IMR-90 (cell line): ENCODE data around the gene MIER2. TPM values are rescaled to one million over a fixed set of nuclear protein-coding genes. Genes with fewer than 3 reads are reported as not detected.
"Not testable (repeated sequence)": the region's sequence is repeated elsewhere in the genome, so short reads cannot be mapped to it uniquely, and the experiment has no call there.

Experiments used
- ATAC-seq: fragments of 200-7000 bp; cut with Tn5 transposase; 2 replicates; pipeline ENCODE4 v1.9.1; 2020; ENCODE audit warnings: low read depth, mild to moderate bottlenecking, moderate library complexity
- BruUV-seq: library from RNA; stranded (reverse); fragments of 400-500 nt; replicated peaks from 2 replicates; lab custom pipeline; 2021; lab: Mats Ljungman, UMichigan
- CTCF ChIA-PET: fragments of 300-600 bp; formaldehyde crosslinking; extraction: SDS; loops from one replicate; lab custom pipeline; 2021; ENCODE audit warnings: antibody characterized with exemption; lab: Yijun Ruan, JAX
- POLR2A ChIA-PET: fragments of 300-600 bp; sonication (Branson Sonifier 250); formaldehyde crosslinking; loops from one replicate; lab custom pipeline; 2022; ENCODE audit warnings: antibody characterized with exemption; ENCODE audit not compliant: unreplicated experiment; lab: Charles Lee
- DNase-seq: peaks from one replicate; pipeline ENCODE4 v3.0.0; 2013
- H2AFZ ChIP-seq: replicated peaks from 2 replicates; pipeline ENCODE3; 2013; ENCODE audit warnings: low read length, mild to moderate bottlenecking; ENCODE audit not compliant: poor library complexity
- H2AK5ac ChIP-seq: 2 replicates; pipeline ENCODE4 v1.6.1; 2013; ENCODE audit warnings: low read depth, low read length, inconsistent platforms
- H2AK9ac ChIP-seq: replicated peaks from 2 replicates; pipeline ENCODE3; 2013; ENCODE audit warnings: mild to moderate bottlenecking, low read depth, low read length, moderate library complexity; ENCODE audit not compliant: poor library complexity
- H2BK120ac ChIP-seq: 2 replicates; pipeline ENCODE4 v1.6.1; 2013; ENCODE audit warnings: low read depth, low read length, inconsistent platforms
- H2BK15ac ChIP-seq: 3 replicates; pipeline ENCODE4 v1.6.1; 2013; ENCODE audit warnings: low read depth, low read length, inconsistent platforms
- H2BK20ac ChIP-seq: 2 replicates; pipeline ENCODE4 v1.6.1; 2013; ENCODE audit warnings: low read depth, mild to moderate bottlenecking, inconsistent platforms, low read length, moderate library complexity
- H2BK5ac ChIP-seq: 2 replicates; pipeline ENCODE4 v1.6.1; 2013; ENCODE audit warnings: mild to moderate bottlenecking, low read depth, low read length, inconsistent platforms; ENCODE audit not compliant: poor library complexity, severe bottlenecking
- H3K14ac ChIP-seq: replicated peaks from 2 replicates; pipeline ENCODE4 v1.6.1; 2013; ENCODE audit warnings: low read depth, low read length, inconsistent platforms
- H3K18ac ChIP-seq: 2 replicates; pipeline ENCODE4 v1.6.1; 2013; ENCODE audit warnings: low read depth, low read length, control low read depth
- H3K23ac ChIP-seq: 2 replicates; pipeline ENCODE4 v1.6.1; 2013; ENCODE audit warnings: low read depth, low read length, inconsistent platforms
- H3K27ac ChIP-seq: 2 replicates; pipeline ENCODE4 v1.5.1; 2013; ENCODE audit warnings: mild to moderate bottlenecking, control low read depth, low read length; ENCODE audit not compliant: insufficient read depth
- H3K27me3 ChIP-seq: 2 replicates; pipeline ENCODE4 v1.6.1; 2013; ENCODE audit warnings: low read length; ENCODE audit not compliant: control insufficient read depth, insufficient read depth
- H3K36me3 ChIP-seq: 2 replicates; pipeline ENCODE4 v1.6.1; 2013; ENCODE audit warnings: low read length, mixed read lengths; ENCODE audit not compliant: control insufficient read depth, insufficient read depth
- H3K4ac ChIP-seq: 2 replicates; pipeline ENCODE4 v1.6.1; 2013; ENCODE audit warnings: low read depth, low read length, inconsistent platforms
- H3K4me1 ChIP-seq: 2 replicates; pipeline ENCODE4 v1.6.1; 2013; ENCODE audit warnings: low read length, mixed read lengths; ENCODE audit not compliant: control insufficient read depth, insufficient read depth
- H3K4me2 ChIP-seq: 2 replicates; pipeline ENCODE4 v1.6.1; 2013; ENCODE audit warnings: low read depth, mild to moderate bottlenecking, control low read depth, low read length, moderate library complexity
- H3K4me3 ChIP-seq: 2 replicates; pipeline ENCODE4 v1.5.1; 2013; ENCODE audit warnings: low read depth, mild to moderate bottlenecking, control low read depth, low read length, moderate library complexity; ENCODE audit not compliant: insufficient read depth
- H3K56ac ChIP-seq: 2 replicates; pipeline ENCODE4 v1.6.1; 2013; ENCODE audit warnings: low read length, inconsistent platforms; ENCODE audit not compliant: insufficient read depth; ENCODE audit errors: extremely low read depth
- H3K79me1 ChIP-seq, 2 experiments: 2 replicates each; pipeline ENCODE4 v1.6.1; 2013; ENCODE audit warnings: low read length in 2 of 2, inconsistent platforms in 1 of 2, low read depth in 1 of 2
- H3K9ac ChIP-seq: 2 replicates; pipeline ENCODE4 v1.6.1; 2013; ENCODE audit warnings: low read depth, low read length, control low read depth
- H3K9me1 ChIP-seq: 2 replicates; pipeline ENCODE4 v1.6.1; 2013; ENCODE audit warnings: low read length, inconsistent platforms; ENCODE audit not compliant: insufficient read depth
- H3K9me3 ChIP-seq: 2 replicates; pipeline ENCODE4 v1.6.1; 2013; ENCODE audit warnings: low read length; ENCODE audit not compliant: control insufficient read depth, insufficient read depth
- H4K20me1 ChIP-seq: 2 replicates; pipeline ENCODE4 v1.6.1; 2013; ENCODE audit warnings: low read length, inconsistent platforms; ENCODE audit not compliant: insufficient read depth
- H4K5ac ChIP-seq: 2 replicates; pipeline ENCODE4 v1.6.1; 2013; ENCODE audit warnings: mild to moderate bottlenecking, low read depth, low read length, control low read depth
- H4K8ac ChIP-seq, 2 experiments: 2 replicates each; pipeline ENCODE4 v1.6.1; 2013; ENCODE audit warnings: low read depth in 2 of 2, low read length in 2 of 2, control low read depth in 1 of 2, inconsistent platforms in 1 of 2
- H4K91ac ChIP-seq: 2 replicates; pipeline ENCODE4 v1.6.1; 2013; ENCODE audit warnings: low read depth, low read length, inconsistent platforms; ENCODE audit not compliant: insufficient read depth
- whole genome bisulfite sequencing, 2 experiments: methylation state at CpG; one replicate each; pipeline versions ENCODE4 v1.1.5 to v1.1.7; 2013; ENCODE audit warnings: missing lambda C conversion rate in 2 of 2; ENCODE audit not compliant: insufficient read length in 1 of 2; ENCODE audit errors: extremely low coverage in 2 of 2; 5-methylcytosine and 5-hydroxymethylcytosine counted together
- dilution Hi-C: fragments of 300-500 bp; cut with HindIII; formaldehyde crosslinking; loops from one replicate; pipeline ENCODE4 v1.14.3; 2018; ENCODE audit warnings: low sequenced_read_pairs; ENCODE audit not compliant: unreplicated experiment
- in situ Hi-C: fragments of 300-500 bp; cut with MboI; formaldehyde crosslinking; loops from 3 replicates; pipeline ENCODE4 v1.14.3; 2019; ENCODE audit warnings: low sequenced_read_pairs, inconsistent platforms, mixed read lengths
- intact Hi-C: fragments of 100-400 bp; cut with micrococcal nuclease; formaldehyde crosslinking; loops from 2 replicates; pipeline ENCODE4 v1.10.0; 2022
- polyA plus RNA-seq, 3 experiments: library from polyadenylated mRNA; depleted of rRNA; stranded (reverse); fragments of >200 nt; gene quantifications; 2 replicates each; pipeline ENCODE4 v1.2.3, GENCODE V29; 2012; ENCODE audit warnings: low replicate concordance in 1 of 3
- total RNA-seq: library from RNA; depleted of rRNA; stranded (reverse); fragments of >200 nt; gene quantifications from 2 replicates; pipeline ENCODE4 v1.2.3, GENCODE V29; 2012

MIER2 gene
- total and polyA plus RNA-seq, 2 of the 4 experiments (the other 2 are of a cell fraction) = 28.0 to 28.4 TPM

DNA sequence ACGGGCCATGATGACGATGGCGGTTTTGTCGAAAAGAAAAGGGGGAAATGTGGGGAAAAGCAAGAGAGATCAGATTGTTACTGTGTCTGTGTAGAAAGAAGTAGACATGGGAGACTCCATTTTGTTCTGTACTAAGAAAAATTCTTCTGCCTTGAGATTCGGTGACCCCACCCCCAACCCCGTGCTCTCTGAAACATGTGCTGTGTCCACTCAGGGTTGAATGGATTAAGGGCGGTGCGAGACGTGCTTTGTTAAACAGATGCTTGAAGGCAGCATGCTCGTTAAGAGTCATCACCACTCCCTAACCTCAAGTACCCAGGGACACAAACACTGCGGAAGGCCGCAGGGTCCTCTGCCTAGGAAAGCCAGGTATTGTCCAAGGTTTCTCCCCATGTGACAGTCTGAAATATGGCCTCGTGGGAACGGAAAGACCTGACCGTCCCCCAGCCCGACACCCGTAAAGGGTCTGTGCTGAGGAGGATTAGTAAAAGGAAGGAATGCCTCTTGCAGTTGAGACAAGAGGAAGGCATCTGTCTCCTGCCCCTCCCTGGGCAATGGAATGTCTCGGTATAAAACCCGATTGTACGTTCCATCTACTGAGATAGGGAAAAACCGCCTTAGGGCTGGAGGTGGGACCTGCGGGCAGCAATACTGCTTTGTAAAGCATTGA is 42.2 kb upstream of the MIER2 start:
- H3K14ac ChIP-seq, CTCF ChIA-PET, H4K8ac ChIP-seq, intact Hi-C loops, H3K56ac ChIP-seq, H3K9me3 ChIP-seq, H2BK120ac ChIP-seq, H3K4me2 ChIP-seq, H2BK15ac ChIP-seq, H3K36me3 ChIP-seq, dilution Hi-C loops, H3K4ac ChIP-seq, H2AK5ac ChIP-seq, ATAC-seq, BruUV-seq, H3K18ac ChIP-seq, H3K27ac ChIP-seq, H4K91ac ChIP-seq, H2AK9ac ChIP-seq, H3K9me1 ChIP-seq, POLR2A ChIA-PET, H4K20me1 ChIP-seq, H2BK5ac ChIP-seq, H3K9ac ChIP-seq, in situ Hi-C loops, H4K5ac ChIP-seq, H3K79me1 ChIP-seq, H2AFZ ChIP-seq, H3K4me1 ChIP-seq, H3K4me3 ChIP-seq, H3K23ac ChIP-seq, DNase-seq, H2BK20ac ChIP-seq: not testable (repeated sequence)
- peaks cover 16% of the 10 kb centered on the region for H3K27me3 ChIP-seq
- WGBS, 2 experiments = no CpG with 5 or more reads among the region's 22 CpGs
